PC-3 (cell line): ENCODE data around the gene LTBP3.

Source experiments
- EZH2 ChIP-seq: fragments of 300-600 bp; sonication (generic); IDR thresholded peaks from one replicate; pipeline ENCODE4 v1.6.1; 2017; ENCODE audit warnings: antibody characterized with exemption, mild to moderate bottlenecking, low read length; ENCODE audit not compliant: unreplicated experiment
- EZH2phosphoT487 ChIP-seq: fragments of 300-600 bp; sonication (generic); IDR thresholded peaks from 2 replicates; pipeline ENCODE4 v1.6.1; 2018; ENCODE audit warnings: mild to moderate bottlenecking, antibody characterized with exemption, low read length, borderline replicate concordance
- TF ChIP-seq, protein P1 (sequence below): fragments of 300-600 bp; sonication (generic); conservative IDR thresholded peaks from 2 replicates; pipeline ENCODE4 v1.5.1; 2017; ENCODE audit warnings: antibody characterized with exemption, low read depth, mild to moderate bottlenecking, low read length

DNA sequence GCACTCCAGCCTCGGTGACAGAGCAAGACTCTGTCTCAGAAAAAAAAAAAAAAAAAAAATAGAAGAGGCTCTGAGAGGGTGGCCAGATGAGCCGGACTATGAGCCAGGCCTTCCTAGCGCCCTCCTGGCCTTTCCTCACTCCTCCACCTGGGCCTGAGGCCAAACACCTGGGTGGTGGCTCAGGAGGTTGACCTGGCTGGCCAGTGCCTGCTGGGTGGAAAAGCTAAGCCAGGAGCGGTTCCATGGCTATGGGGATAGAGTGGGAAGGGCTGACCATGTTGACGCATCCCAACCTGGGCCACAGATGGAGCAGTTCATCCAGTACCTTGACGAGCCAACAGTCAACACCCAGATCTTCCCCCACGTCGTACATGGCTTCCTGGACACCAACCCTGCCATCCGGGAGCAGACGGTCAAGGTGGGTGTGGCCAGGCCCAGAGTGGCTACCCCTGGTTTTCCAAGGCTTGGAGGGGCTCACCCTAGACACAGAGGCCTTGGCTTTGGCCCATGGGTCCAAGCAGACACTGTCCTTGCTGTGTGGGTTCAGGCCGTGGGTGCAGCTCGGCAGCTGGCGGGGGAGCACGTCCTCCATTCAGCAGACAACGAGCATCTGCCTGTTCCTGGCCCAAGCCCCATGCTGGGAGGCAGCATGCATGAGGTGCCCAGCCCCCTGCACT lies 25.6 kb downstream of the LTBP3 start:
- TF ChIP-seq, protein P1, sequence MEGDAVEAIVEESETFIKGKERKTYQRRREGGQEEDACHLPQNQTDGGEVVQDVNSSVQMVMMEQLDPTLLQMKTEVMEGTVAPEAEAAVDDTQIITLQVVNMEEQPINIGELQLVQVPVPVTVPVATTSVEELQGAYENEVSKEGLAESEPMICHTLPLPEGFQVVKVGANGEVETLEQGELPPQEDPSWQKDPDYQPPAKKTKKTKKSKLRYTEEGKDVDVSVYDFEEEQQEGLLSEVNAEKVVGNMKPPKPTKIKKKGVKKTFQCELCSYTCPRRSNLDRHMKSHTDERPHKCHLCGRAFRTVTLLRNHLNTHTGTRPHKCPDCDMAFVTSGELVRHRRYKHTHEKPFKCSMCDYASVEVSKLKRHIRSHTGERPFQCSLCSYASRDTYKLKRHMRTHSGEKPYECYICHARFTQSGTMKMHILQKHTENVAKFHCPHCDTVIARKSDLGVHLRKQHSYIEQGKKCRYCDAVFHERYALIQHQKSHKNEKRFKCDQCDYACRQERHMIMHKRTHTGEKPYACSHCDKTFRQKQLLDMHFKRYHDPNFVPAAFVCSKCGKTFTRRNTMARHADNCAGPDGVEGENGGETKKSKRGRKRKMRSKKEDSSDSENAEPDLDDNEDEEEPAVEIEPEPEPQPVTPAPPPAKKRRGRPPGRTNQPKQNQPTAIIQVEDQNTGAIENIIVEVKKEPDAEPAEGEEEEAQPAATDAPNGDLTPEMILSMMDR, result no peak
- TF ChIP-seq EZH2phosphoT487 (no peak), EZH2 (no peak)
